Activated naive CD4-positive, alpha-beta T cell treated with anti-CD3 and anti-CD28 coated beads, Interleukin-2, amount 50 U/mL, for 16 hours (primary cell): ENCODE results near the gene ANKRD40.
"Not testable (repeated sequence)": the region's sequence is repeated elsewhere in the genome, so short reads cannot be mapped to it uniquely, and the experiment has no call there.

Experiments used
- DNase-seq: peaks from one replicate; pipeline ENCODE4 v3.0.0-alpha.2; 2020

ANKRD40 gene

GRCh38 chr17:50685691-50686493, 21.8 kb downstream of the ANKRD40 start:
- DNase-seq: no peak

- DNase-seq: no peak
These were observed 22.4 kb downstream of the ANKRD40 start for GRCh38 chr17:50685334-50685665.

GRCh38 chr17:50684612-50685333, 22.9 kb downstream of the ANKRD40 start:
- DNase-seq: no peak

- DNase-seq: no peak
These were observed 23.5 kb downstream of the ANKRD40 start for GRCh38 chr17:50684288-50684611.

- DNase-seq: no peak
These were observed 24.1 kb downstream of the ANKRD40 start for GRCh38 chr17:50683434-50684287.

GRCh38 chr17:50682938-50683337, 24.8 kb downstream of the ANKRD40 start:
- no peak for DNase-seq

GRCh38 chr17:50682441-50682840, 25.3 kb downstream of the ANKRD40 start:
- no peak for DNase-seq

GRCh38 chr17:50681263-50682200, 26.2 kb downstream of the ANKRD40 start:
- DNase-seq: no peak

- not testable (repeated sequence) for DNase-seq
These were observed 27.0 kb downstream of the ANKRD40 start for GRCh38 chr17:50680543-50681262.

GRCh38 chr17:50680126-50680525, 27.6 kb downstream of the ANKRD40 start:
- no peak for DNase-seq

- DNase-seq: no peak
These were observed 28.6 kb downstream of the ANKRD40 start for GRCh38 chr17:50679008-50679544.

- no peak for DNase-seq
These were observed 29.8 kb downstream of the ANKRD40 start for GRCh38 chr17:50677851-50678375.

- no peak for DNase-seq
These were observed 31.4 kb downstream of the ANKRD40 start for GRCh38 chr17:50676065-50676975.

GRCh38 chr17:50675627-50676026, 32.1 kb downstream of the ANKRD40 start:
- DNase-seq: no peak

GRCh38 chr17:50675190-50675589, 32.5 kb downstream of the ANKRD40 start:
- DNase-seq: no peak

- no peak for DNase-seq
These were observed 34.7 kb downstream of the ANKRD40 start for GRCh38 chr17:50672831-50673551.

GRCh38 chr17:50672071-50672470, 35.6 kb downstream of the ANKRD40 start:
- DNase-seq: no peak

- no peak for DNase-seq
These were observed 38.7 kb downstream of the ANKRD40 start for GRCh38 chr17:50668838-50669581.
